ENCODE measurements around the gene CREB3L2. TPM values are rescaled to one million over a fixed set of nuclear protein-coding genes. Genes with fewer than 3 reads are reported as not detected.

Gene CREB3L2
- total and polyA plus RNA-seq, 2 of the 4 experiments (the other 2 are of a cell fraction) = 42.3 to 57.9 TPM

DNA sequence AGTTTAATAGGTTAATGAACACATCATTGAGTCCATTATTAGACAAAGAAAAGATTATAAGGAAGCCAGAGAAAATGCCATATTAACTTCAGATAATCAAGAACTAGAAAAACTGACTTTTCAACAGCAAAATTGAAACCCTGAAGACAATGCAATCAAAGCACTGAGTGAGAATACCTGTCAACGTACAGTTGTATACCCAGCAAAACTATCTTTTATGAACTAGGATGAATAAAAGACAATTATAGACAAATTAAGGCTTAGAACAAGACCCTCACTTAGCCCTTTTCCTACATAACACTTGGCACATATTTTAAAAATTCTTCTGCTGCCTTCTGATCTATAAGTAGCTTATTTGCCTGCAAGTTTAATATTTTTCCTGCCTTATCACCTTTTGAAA is 136.1 kb downstream of the CREB3L2 start:
- Histone ChIP-seq H3K9me1 (ENCODE audit: insufficient read depth, low read length) (peaks cover 8% of the 10 kb centered on the region; the same call in 1 of the 2 replicates), H3K27ac (ENCODE audit: insufficient read depth, low read length) (no peak overlapping the region), H4K8ac (ENCODE audit: low read depth in 2 of 2, low read length in 2 of 2) (no peak overlapping the region), H3K14ac (replicated peaks; ENCODE audit: low read depth, low read length) (no peak overlapping the region), H3K9me3 (ENCODE audit: control insufficient read depth, insufficient read depth, low read length) (no peaks in the 10 kb centered on the region), H3K27me3 (ENCODE audit: control insufficient read depth, insufficient read depth, low read length) (no peaks in the 10 kb centered on the region), H4K91ac (ENCODE audit: insufficient read depth, low read depth, low read length) (no peak overlapping the region), H2BK15ac (ENCODE audit: low read depth, low read length) (no peak overlapping the region), H2BK20ac (ENCODE audit: low read depth, low read length) (no peak overlapping the region), H3K9ac (ENCODE audit: low read depth, low read length) (no peak overlapping the region), H3K18ac (ENCODE audit: low read depth, low read length) (no peak overlapping the region), H2AK9ac (replicated peaks; ENCODE audit: low read depth, low read length, poor library complexity) (no peak overlapping the region), H2AK5ac (ENCODE audit: low read depth, low read length) (no peak overlapping the region), H4K20me1 (ENCODE audit: insufficient read depth, low read length) (peaks cover under 1% of the 10 kb centered on the region; the same call in 1 of the 2 replicates), H3K36me3 (ENCODE audit: control insufficient read depth, insufficient read depth, low read length) (peaks cover 18% of the 10 kb centered on the region), H2BK120ac (ENCODE audit: low read depth, low read length) (no peak overlapping the region), H3K79me1 (ENCODE audit: low read depth in 1 of 2, low read length in 2 of 2) (peaks cover 7 to 18% of the 10 kb centered on the region in 2 experiments; a peak in 1 of 4 replicates), H4K5ac (ENCODE audit: low read depth, low read length) (no peak overlapping the region), H3K56ac (ENCODE audit: extremely low read depth, insufficient read depth, low read length) (no peak overlapping the region), H3K4me3 (ENCODE audit: insufficient read depth, low read depth, low read length) (no peak overlapping the region), H2BK5ac (ENCODE audit: low read depth, low read length, poor library complexity, severe bottlenecking) (no peak overlapping the region), H2AFZ (replicated peaks; ENCODE audit: low read length, poor library complexity) (no peak overlapping the region), H3K23ac (ENCODE audit: low read depth, low read length) (no peak overlapping the region), H3K4me2 (ENCODE audit: low read depth, low read length) (no peak overlapping the region), H3K4me1 (ENCODE audit: control insufficient read depth, insufficient read depth, low read length) (no peaks in the 10 kb centered on the region; the same call in 1 of the 2 replicates), H3K4ac (ENCODE audit: low read depth, low read length) (no peak overlapping the region)
- in situ Hi-C loops (cut with MboI; ENCODE audit: low sequenced_read_pairs) (no loop called here), dilution Hi-C loops (cut with HindIII; ENCODE audit: low sequenced_read_pairs, unreplicated experiment) (no loop called here), intact Hi-C loops (cut with micrococcal nuclease) (no loop called here)
- ATAC-seq (ENCODE audit: low read depth) (no peak), DNase-seq (no peak)
- ChIA-PET POLR2A (ENCODE audit: unreplicated experiment) (no interaction called here), CTCF (no interaction called here)
- TF ChIP-seq BHLHE40 (IDR thresholded peaks at IDR 0.05; ENCODE audit: low read depth, low read length) = no peak
- WGBS, 2 experiments (ENCODE audit: extremely low coverage in 2 of 2, insufficient read length in 1 of 2) = no CpG with 5 or more reads among the region's 1 CpG
- BruUV-seq (replicated peaks) = no TSS peak
